Skin epidermis (tissue), 12 donors: ENCODE results near the gene ERRFI1.
A peak's percentile ranks its signal among the peaks of the same experiment; 100 is the strongest.
"Not testable (repeated sequence)": the region's sequence is repeated elsewhere in the genome, so short reads cannot be mapped to it uniquely, and the experiment has no call there.

ENCODE experiments used
- H3K27ac ChIP-seq, 21 experiments: fragments of 200-600 bp; sonication (generic) in 11 of 21; one replicate each; pipeline ENCODE4 v1.5.0; 2020; ENCODE audit warnings: mild to moderate bottlenecking in 3 of 21, inconsistent platforms in 2 of 21, moderate library complexity in 2 of 21
- H3K4me3 ChIP-seq, 7 experiments: fragments of 200-600 bp; sonication (generic) in 2 of 7; one replicate each; pipeline ENCODE4 v1.5.0; 2020; ENCODE audit warnings: inconsistent platforms in 2 of 7, mild to moderate bottlenecking in 2 of 7, moderate library complexity in 1 of 7

Gene ERRFI1

DNA sequence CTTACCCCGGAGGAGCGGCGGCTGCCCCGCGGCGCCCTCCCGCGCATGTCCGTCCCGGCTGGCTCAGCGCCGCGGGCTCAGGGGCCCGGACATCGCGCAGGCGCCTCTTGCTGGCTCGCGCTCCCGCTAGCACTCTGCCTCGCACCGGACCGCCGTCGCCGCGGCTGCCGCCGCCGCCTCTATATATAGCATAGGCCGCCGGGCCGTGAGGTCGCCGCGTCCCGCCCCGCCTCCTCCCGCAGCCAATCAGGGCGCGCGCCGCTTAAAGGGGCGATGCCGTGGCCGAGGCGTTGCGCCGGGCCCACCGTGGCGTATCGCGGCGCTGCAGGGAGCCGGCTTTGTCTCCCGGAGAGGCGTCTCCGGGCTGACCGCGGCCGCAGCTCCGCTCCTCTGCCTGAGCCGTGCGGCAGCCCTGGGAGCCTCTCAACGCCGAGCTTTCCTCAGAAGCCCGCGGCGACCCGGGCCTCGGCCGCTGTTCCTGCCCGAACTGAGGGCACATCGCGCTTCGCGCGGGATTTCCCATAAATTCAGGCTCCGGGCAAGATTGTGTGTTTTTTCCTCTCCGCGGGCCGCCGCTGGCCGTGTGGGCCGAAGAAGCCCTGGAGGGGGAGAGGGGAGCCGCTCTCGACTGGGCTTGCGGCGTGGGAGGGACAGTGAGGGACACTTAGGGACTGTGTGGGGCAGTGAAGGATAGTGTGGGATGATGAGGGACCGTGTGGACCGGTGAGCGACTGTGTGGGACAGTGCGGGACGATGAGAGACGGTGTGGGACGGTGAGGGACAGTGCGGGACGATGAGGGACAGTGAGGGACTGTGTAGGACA, at the start of gene ERRFI1:
TSS of gene ERRFI1 (minus strand) at position 157 of the 823 bp plus-strand sequence. CDS start 10,690 bp downstream, outside the sequence.
- peak within 1 kb of the TSS; percentile 62 to 97 (median 86) for H3K27ac ChIP-seq

DNA sequence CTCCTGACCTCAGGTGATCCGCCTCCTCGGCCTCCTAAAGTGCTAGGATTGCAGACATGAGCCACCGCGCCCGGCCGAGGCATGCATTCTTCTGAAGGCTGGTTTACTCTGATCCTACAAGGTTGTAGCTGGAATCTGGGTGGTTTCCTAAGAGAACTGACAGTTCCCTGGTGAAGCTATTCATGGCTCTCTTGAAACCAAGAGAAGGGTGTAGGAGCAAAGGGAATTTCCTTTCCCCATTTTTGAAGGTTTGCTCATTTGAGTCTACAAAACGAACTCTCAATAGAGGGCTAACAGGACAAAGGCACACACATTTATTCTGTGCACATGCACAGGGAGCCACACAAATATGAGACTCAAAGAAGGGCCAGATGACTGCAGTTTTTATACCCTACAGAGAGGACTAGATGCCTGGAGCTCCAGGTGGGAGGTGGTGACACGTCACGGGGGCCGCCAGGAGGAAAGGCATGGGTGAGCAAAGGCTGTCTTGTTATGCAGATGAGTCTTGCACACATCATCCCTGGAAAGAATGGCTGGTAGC, 49.5 kb upstream of the ERRFI1 start:
- no peak overlapping the region for H3K4me3 ChIP-seq
- H3K27ac ChIP-seq = peak overlapping the region in 1 of 21 experiments; percentile 1

More for the DNA sequence above, at the start of gene ERRFI1:
- peak within 1 kb of the TSS; percentile 68 to 93 (median 76) for H3K4me3 ChIP-seq

DNA sequence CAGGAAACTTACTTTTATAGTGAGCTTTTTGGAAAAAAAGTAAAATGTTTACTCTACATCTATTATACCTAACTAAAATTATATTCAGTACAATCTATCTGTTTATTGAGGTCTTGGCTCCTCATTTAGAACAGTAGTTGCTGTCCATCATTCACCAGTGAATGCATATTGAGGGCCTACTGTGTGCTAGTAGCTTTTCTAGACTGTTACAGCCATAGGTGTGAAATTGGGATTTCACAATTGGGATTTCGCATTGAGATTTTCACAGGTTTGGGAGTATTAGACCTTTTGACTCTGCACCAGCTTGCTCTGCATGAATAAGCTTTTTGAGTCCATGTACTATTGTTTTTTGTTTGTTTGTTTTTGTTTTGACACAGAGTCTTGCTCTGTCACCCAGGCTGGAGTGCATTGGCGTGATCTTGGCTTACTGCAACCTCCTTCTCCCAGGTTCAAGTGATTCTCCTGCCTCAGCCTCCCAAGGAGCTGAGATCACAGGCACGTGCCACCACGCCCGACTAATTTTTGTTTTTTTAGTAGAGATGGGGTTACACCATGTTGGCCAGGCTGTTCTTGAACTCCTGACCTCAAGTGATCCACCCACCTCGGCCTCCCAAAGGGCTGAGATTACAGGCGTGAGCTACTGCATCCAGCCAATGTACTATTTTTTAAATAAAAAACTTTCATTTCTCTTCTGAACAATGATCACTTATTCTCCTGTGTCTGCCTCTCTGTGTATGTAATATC, 47.2 kb upstream of the ERRFI1 start:
- Histone ChIP-seq H3K4me3 (no peak overlapping the region), H3K27ac (no peak overlapping the region)

- Histone ChIP-seq H3K27ac (peak overlapping the region in 17 of 21 experiments; percentile 17 to 82 (median 65)), H3K4me3 (no peak overlapping the region)
These were observed 44.3 kb upstream of the ERRFI1 start for GRCh38 chr1:8070381-8070811.

DNA sequence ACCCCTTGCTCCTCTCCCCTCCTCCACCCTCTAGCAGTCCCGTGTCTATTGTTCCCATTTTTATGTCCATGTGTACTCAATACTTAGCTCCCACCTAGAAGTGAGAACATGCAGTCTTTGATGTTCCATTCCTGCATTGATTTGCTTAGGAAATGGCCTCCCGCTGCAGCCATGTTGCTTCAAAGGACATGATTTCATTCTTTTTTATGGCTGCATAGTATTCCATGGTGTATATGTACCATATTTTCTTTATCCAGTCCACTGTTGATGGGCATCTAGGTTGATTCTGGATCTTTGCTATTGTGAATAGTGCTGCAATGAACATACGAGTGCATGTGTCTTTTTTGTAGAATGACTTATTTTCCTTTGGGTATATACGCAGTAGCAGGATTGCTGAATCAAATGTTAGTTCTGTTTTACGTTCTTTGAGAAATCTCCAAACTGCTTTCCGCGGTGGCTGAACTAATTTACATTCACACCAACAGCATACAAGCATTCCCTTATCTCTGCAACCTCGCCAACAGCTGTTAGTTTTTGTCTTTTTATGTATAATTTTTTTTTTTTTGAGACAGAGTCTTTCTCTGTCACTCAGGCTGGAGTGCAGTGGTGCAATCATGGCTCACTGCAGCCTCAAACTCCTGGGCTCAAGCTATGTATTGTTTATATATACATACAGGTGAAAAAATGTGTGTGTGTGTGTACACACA, 43.7 kb upstream of the ERRFI1 start:
- peak overlapping the region in 7 of 21 experiments; percentile 31 to 82 (median 76) for H3K27ac ChIP-seq
- H3K4me3 ChIP-seq = not testable (repeated sequence)

DNA sequence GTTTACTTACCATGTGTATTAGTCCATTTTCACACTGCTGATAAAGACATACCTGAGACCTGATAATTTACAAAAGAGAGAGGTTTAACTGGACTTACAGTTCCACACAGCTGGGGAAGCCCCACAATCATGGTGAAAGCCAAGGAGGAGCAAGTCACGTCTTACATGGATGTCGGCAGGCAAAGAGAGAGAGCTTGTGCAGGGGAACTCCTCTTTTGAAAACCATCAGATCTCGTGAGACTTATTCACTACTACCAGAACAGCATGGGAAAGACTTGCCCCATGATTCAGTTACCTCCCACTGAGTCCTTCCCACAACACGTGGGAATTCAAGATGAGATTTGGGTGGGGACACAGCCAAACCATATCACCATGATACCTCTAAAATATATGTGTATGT, 39.3 kb upstream of the ERRFI1 start:
- Histone ChIP-seq H3K4me3 (no peak overlapping the region), H3K27ac (no peak overlapping the region)

- no peak overlapping the region for H3K27ac ChIP-seq
- H3K4me3 ChIP-seq = no peak overlapping the region
These were observed 37.4 kb upstream of the ERRFI1 start for GRCh38 chr1:8063298-8064036.

DNA sequence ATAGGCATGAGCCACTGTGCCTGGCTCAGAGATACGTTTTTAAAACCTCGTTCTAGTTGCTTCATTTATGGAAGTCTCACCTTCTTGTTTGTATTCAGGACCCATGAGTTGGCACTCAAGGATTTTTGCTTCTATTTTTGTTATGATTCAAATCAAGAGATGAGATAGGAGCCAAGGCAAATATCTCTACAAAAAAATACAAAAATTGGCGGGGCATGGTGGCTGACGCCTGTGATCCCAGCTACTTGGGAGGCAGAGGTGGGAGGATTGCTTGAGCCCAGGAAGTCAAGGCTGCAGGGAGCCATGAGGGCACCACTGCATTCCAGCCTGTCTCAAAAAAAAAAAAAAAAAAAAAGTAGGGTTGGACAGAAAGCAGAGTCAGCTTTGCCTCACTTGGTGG, 36.8 kb upstream of the ERRFI1 start:
- H3K27ac ChIP-seq = no peak overlapping the region
- no peak overlapping the region for H3K4me3 ChIP-seq

- Histone ChIP-seq H3K27ac (peak overlapping the region in 1 of 21 experiments; percentile 55), H3K4me3 (no peak overlapping the region)
These were observed 35.7 kb upstream of the ERRFI1 start for GRCh38 chr1:8061673-8062386.

DNA sequence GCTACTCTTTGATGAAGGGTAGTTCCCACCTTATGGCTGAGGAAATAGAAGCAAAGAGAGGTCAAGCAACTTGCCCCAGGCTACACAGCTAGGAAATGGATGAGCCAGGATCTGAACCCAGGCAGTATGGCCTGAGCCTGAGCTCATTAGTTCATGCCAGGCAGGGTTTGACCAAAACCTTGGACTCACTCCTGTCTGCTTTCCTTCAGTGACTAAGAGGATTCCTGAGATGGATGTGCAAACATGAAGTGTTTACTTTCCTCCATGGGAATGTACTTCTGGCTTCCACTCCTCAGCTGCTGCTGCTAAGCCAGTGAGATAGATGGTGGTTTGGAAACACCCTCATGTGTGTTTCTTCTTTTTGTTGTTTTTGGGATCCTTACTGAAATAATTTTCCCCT, 35.1 kb upstream of the ERRFI1 start:
- H3K4me3 ChIP-seq = no peak overlapping the region
- H3K27ac ChIP-seq = peak overlapping the region in 1 of 21 experiments; percentile 55

DNA sequence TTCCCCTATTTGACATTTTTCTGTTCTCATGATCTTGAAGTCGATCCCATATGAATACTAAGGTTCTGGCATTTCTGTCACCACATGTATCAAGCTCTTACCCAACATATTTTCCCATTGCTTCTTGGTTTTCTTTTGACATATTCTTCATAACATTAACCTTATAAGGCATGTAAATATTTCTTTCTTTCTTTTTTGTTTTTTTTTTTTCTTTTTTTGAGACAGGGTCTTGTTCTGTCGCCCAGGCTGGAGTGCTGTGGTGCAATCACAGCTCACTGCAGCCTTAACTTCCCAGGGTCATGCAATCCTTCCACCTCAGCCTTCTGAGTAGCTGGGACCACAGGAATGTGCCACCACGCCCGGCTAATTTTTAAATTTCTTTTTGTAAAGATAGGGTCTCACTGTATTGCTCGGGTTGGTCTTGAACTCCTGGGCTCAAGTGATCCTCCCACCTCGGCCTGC, 33.1 kb upstream of the ERRFI1 start:
- Histone ChIP-seq H3K27ac (peak overlapping the region in 6 of 21 experiments; percentile 1 to 45 (median 21)), H3K4me3 (no peak overlapping the region)

GRCh38 chr1:8057779-8058178, 31.7 kb upstream of the ERRFI1 start:
- H3K4me3 ChIP-seq, H3K27ac ChIP-seq: not testable (repeated sequence)

DNA sequence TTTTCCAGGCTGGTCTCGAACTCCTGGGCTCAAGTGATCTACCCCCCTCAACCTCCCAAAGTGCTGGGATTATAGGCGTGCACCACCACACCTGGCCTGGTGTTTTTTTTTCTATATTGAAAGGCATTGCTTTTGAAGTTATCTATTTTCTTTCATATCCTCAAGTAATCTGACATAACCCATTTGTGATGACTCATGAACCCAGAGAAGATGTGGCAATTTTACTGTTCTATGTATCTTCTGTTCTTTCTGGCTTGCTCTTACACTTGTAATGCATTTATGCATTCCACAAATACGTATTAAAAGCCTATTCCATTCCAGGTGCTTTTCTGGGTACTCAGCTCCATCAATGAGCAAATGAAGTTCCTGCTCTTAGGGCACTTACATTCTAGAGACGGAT, 29.9 kb upstream of the ERRFI1 start:
- no peak overlapping the region for H3K4me3 ChIP-seq
- no peak overlapping the region for H3K27ac ChIP-seq

- Histone ChIP-seq H3K27ac (no peak overlapping the region), H3K4me3 (no peak overlapping the region)
These were observed 27.9 kb upstream of the ERRFI1 start for GRCh38 chr1:8053878-8054567.

GRCh38 chr1:8051650-8052049, 25.5 kb upstream of the ERRFI1 start:
- Histone ChIP-seq H3K4me3 (no peak overlapping the region), H3K27ac (no peak overlapping the region)

GRCh38 chr1:8049229-8049628, 23.1 kb upstream of the ERRFI1 start:
- H3K27ac ChIP-seq, H3K4me3 ChIP-seq: not testable (repeated sequence)

DNA sequence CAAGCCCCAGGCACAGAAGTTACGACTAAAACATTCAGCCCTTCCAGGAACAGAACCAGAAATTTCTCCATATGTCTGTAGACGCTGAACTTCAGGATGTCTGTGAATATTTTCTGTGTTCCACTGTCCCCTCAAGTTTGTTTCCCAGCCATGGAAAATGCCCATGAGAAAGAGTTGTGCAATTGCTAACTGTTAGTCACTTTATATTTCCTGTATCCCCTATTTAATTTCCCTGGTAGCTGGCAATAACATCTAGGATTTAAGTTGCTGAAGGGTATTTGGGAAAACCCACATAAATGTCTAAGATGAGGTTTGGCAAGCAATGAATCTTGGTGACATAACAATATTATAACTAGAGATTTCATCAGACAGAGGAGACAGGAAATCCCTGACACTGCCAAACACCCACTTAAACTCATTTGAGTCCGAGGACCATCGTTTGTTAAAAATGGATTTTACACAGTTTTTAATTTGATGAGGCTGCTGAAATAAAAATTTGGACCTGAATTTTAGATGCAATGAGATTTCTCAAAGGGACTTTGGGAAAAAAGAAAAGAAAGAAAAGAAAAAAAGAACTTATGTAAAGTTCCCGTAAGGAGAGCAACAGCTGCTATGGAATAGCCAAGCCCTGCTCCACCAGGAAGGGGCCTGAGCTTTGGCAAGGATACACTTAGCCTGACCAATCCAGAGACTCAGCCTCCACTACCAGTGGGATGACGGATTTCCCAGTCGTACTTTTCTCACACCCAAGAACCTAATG, 21.8 kb upstream of the ERRFI1 start:
- Histone ChIP-seq H3K4me3 (no peak overlapping the region), H3K27ac (peak overlapping the region in 17 of 21 experiments; percentile 3 to 74 (median 42))
